HG03520 (cell line): Measurements from ENCODE around the gene KLK11.

ENCODE experiments used
- ATAC-seq: cut with Tn5 transposase; IDR thresholded peaks from one replicate; pipeline ENCODE4 v1.9.1; 2021; ENCODE audit warnings: mild to moderate bottlenecking, moderate library complexity; ENCODE audit not compliant: unreplicated experiment

Gene KLK11

DNA sequence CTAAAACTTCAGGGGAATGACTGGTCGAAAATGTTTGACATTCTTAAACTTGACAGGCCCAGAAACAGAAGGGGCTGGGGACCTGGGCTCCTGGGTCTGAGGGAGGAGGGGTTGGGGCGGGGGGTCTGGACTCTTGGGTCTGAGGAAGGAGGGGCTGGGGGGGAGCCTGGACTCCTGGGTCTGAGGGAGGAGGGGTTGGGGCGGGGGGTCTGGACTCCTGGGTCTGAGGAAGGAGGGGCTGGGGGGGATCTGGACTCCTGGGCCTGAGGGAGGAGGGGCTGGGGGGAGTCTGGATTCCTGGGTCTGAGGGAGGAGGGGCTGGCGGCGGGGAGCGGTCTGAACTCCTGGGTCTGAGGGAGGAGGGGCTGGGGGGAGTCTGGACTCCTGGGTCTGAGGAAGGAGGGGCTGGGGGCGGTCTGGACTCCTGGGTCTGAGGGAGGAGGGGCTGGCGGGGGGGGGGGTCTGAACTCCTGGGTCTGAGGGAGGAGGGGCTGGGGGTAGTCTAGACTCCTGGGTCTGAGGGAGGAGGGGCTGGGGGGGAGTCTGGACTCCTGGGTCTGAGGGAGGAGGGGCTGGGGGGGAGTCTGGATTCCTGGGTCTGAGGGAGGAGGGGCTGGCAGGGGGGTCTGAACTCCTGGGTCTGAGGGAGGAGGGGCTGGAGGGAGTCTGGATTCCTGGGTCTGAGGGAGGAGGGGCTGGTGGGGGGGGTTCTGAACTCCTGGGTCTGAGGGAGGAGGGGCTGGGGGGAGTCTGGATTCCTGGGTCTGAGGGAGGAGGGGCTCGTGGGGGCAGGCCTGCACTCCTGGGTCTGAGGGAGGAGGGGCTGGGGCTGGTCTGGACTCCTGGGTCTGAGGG lies 51.5 kb downstream of the KLK11 start:
- ATAC-seq, result no peak

DNA sequence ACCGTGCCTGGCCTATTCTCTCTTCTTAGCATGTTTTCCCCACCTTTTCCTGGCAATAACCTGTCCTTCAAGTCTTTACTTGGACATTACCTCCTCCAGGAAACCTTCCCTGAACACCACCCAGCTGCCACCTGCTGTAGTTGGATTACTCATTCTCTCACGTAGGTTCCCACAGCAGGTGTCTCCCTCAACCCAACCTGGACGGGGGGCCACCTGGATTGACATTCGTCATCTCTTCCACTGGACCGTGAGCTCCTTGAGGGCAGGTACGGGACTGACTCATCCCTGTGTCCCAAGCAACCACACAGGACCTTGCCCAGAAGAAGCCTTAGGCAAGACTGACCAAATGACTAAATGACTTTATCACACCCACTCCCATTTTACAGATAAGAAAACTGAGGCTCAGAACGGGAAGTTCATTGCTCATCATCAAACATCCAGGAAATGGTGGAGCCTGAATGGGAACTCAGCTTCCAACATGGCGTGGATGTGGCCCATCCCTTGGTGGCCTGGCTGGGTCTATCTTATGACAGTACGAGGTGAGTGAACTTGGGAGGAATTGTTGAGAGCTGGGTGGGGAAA lies 53.5 kb downstream of the KLK11 start:
- ATAC-seq, result no peak
